ENCODE data around the gene LSM4. TPM values are rescaled to one million over a fixed set of nuclear protein-coding genes. Genes with fewer than 3 reads are reported as not detected.
"Not testable (repeated sequence)": the region's sequence is repeated elsewhere in the genome, so short reads cannot be mapped to it uniquely, and the experiment has no call there.

LSM4 gene
- total RNA-seq, 1 experiment from 2014 or later, result 115 TPM

- TF ChIP-seq CTCF (IDR thresholded peaks at IDR 0.05; ENCODE audit: unreplicated experiment), result no peak
- CTCF ChIA-PET, result interaction anchor here (0.9 kb wide), 2 partner anchors 12 to 84 kb away, joined by 3 to 5 read pairs; no protein-coding TSS in a partner anchor
- H3K27me3 Mint-ChIP-seq (ENCODE audit: unreplicated experiment), result no peaks in the 10 kb centered on the region
- H3K4me3 Mint-ChIP-seq (ENCODE audit: low read depth, unreplicated experiment), result no peak overlapping the region
- intact Hi-C loops (cut with micrococcal nuclease; ENCODE audit: unreplicated experiment), result no loop called here
- no TSS peak for BruUV-seq (replicated peaks)
- peaks cover 17% of the 10 kb centered on the region for H3K4me1 Mint-ChIP-seq (ENCODE audit: low read depth, unreplicated experiment)
- H3K27ac Mint-ChIP-seq (ENCODE audit: unreplicated experiment), result no peak overlapping the region
- no peak for DNase-seq
- peaks cover 53% of the 10 kb centered on the region for H3K36me3 Mint-ChIP-seq (ENCODE audit: insufficient read depth, unreplicated experiment)
- no peaks in the 10 kb centered on the region for H3K9me3 Mint-ChIP-seq (ENCODE audit: low read depth, unreplicated experiment)
Observed at GRCh38 chr19:18363787-18364186, 40.9 kb upstream of the LSM4 start.

- Mint-ChIP-seq H3K4me1 (ENCODE audit: low read depth, unreplicated experiment) (peaks cover 17% of the 10 kb centered on the region), H3K4me3 (ENCODE audit: low read depth, unreplicated experiment) (no peak overlapping the region), H3K27me3 (ENCODE audit: unreplicated experiment) (no peaks in the 10 kb centered on the region), H3K36me3 (ENCODE audit: insufficient read depth, unreplicated experiment) (peaks cover 60% of the 10 kb centered on the region), H3K9me3 (ENCODE audit: low read depth, unreplicated experiment) (no peaks in the 10 kb centered on the region), H3K27ac (ENCODE audit: unreplicated experiment) (no peak overlapping the region)
- CTCF ChIA-PET, result no interaction called here
- no peak for TF ChIP-seq CTCF (IDR thresholded peaks at IDR 0.05; ENCODE audit: unreplicated experiment)
- no TSS peak for BruUV-seq (replicated peaks)
- intact Hi-C loops (cut with micrococcal nuclease; ENCODE audit: unreplicated experiment), result no loop called here
- DNase-seq, result no peak
Observed at GRCh38 chr19:18362934-18363542, 40.2 kb upstream of the LSM4 start.

GRCh38 chr19:18361646-18362045 is 38.8 kb upstream of the LSM4 start:
- CTCF ChIA-PET, result no interaction called here
- intact Hi-C loops (cut with micrococcal nuclease; ENCODE audit: unreplicated experiment), result no loop called here
- DNase-seq, result no peak
- no peak for TF ChIP-seq CTCF (IDR thresholded peaks at IDR 0.05; ENCODE audit: unreplicated experiment)
- H3K4me1 Mint-ChIP-seq (ENCODE audit: low read depth, unreplicated experiment), result peaks cover 24% of the 10 kb centered on the region
- H3K36me3 Mint-ChIP-seq (ENCODE audit: insufficient read depth, unreplicated experiment), result peaks cover 65% of the 10 kb centered on the region
- BruUV-seq (replicated peaks), result no TSS peak
- no peaks in the 10 kb centered on the region for H3K27me3 Mint-ChIP-seq (ENCODE audit: unreplicated experiment)
- H3K9me3 Mint-ChIP-seq (ENCODE audit: low read depth, unreplicated experiment), result no peaks in the 10 kb centered on the region
- no peak overlapping the region for H3K4me3 Mint-ChIP-seq (ENCODE audit: low read depth, unreplicated experiment)
- no peak overlapping the region for H3K27ac Mint-ChIP-seq (ENCODE audit: unreplicated experiment)

GRCh38 chr19:18357041-18357440 is 34.2 kb upstream of the LSM4 start:
- intact Hi-C loops (cut with micrococcal nuclease; ENCODE audit: unreplicated experiment), result no loop called here
- BruUV-seq (replicated peaks), result no TSS peak
- no peak overlapping the region for H3K27ac Mint-ChIP-seq (ENCODE audit: unreplicated experiment)
- no peak for TF ChIP-seq CTCF (IDR thresholded peaks at IDR 0.05; ENCODE audit: unreplicated experiment)
- no peak overlapping the region for H3K4me3 Mint-ChIP-seq (ENCODE audit: low read depth, unreplicated experiment)
- no peak for DNase-seq
- H3K9me3 Mint-ChIP-seq (ENCODE audit: low read depth, unreplicated experiment), result no peaks in the 10 kb centered on the region
- CTCF ChIA-PET, result no interaction called here
- H3K36me3 Mint-ChIP-seq (ENCODE audit: insufficient read depth, unreplicated experiment), result peaks cover 35% of the 10 kb centered on the region
- H3K27me3 Mint-ChIP-seq (ENCODE audit: unreplicated experiment), result no peaks in the 10 kb centered on the region
- peaks cover 7% of the 10 kb centered on the region for H3K4me1 Mint-ChIP-seq (ENCODE audit: low read depth, unreplicated experiment)

GRCh38 chr19:18354743-18355142 is 31.9 kb upstream of the LSM4 start:
- intact Hi-C loops (cut with micrococcal nuclease; ENCODE audit: unreplicated experiment); DNase-seq; CTCF ChIA-PET; H3K27me3 Mint-ChIP-seq (ENCODE audit: unreplicated experiment); H3K9me3 Mint-ChIP-seq (ENCODE audit: low read depth, unreplicated experiment); H3K4me3 Mint-ChIP-seq (ENCODE audit: low read depth, unreplicated experiment); H3K4me1 Mint-ChIP-seq (ENCODE audit: low read depth, unreplicated experiment); H3K27ac Mint-ChIP-seq (ENCODE audit: unreplicated experiment); BruUV-seq (replicated peaks): not testable (repeated sequence)
- peaks cover 23% of the 10 kb centered on the region for H3K36me3 Mint-ChIP-seq (ENCODE audit: insufficient read depth, unreplicated experiment)
